HepG2 (cell line): ENCODE data around the gene SPP1. TPM values are rescaled to one million over a fixed set of nuclear protein-coding genes. Genes with fewer than 3 reads are reported as not detected.

ENCODE experiments used
- CREM ChIP-seq, 2 experiments: sonication (generic) in 1 of 2; formaldehyde crosslinking in 1 of 2; IDR thresholded peaks; 2 replicates each; pipeline versions ENCODE4 v1.4.0 to v1.6.1; 2016 to 2020; ENCODE audit warnings: antibody characterized with exemption in 1 of 2, mild to moderate bottlenecking in 1 of 2, missing genetic modification reagents in 1 of 2
- FOXA1 ChIP-seq, 2 experiments: fragments of 450-650 bp in 1 of 2; sonication (generic) in 1 of 2; formaldehyde crosslinking in 1 of 2; IDR thresholded peaks; 2 replicates each; pipeline versions ENCODE4 v1.4.0 to v1.6.1; 2016 to 2020; ENCODE audit warnings: missing genetic modification reagents in 1 of 2
- HMGA1 ChIP-seq: sonication (generic); formaldehyde crosslinking; conservative IDR thresholded peaks from 2 replicates; pipeline ENCODE4 v1.4.0; 2020; ENCODE audit warnings: missing genetic modification reagents
- HNF4A ChIP-seq: sonication (generic); formaldehyde crosslinking; IDR thresholded peaks from 2 replicates; pipeline ENCODE4 v1.4.0; 2020; ENCODE audit warnings: missing genetic modification reagents
- HOMEZ ChIP-seq: IDR thresholded peaks from 2 replicates; pipeline ENCODE4 v1.6.1; 2016; ENCODE audit warnings: low read depth
- MED8 ChIP-seq: sonication (generic); formaldehyde crosslinking; IDR thresholded peaks from 2 replicates; pipeline ENCODE4 v1.8.1; 2023; ENCODE audit warnings: mild to moderate bottlenecking, missing genetic modification reagents; ENCODE audit not compliant: insufficient replicate concordance
- PHF20 ChIP-seq: sonication (generic); formaldehyde crosslinking; IDR thresholded peaks from 2 replicates; pipeline ENCODE4 v1.5.0; 2020; ENCODE audit warnings: mild to moderate bottlenecking, missing genetic modification reagents
- RARA ChIP-seq: IDR thresholded peaks from 2 replicates; pipeline ENCODE4 v1.6.1; 2016; ENCODE audit warnings: missing genetic modification reagents, missing compliant biosample characterization
- TERF1 ChIP-seq: sonication (generic); formaldehyde crosslinking; IDR thresholded peaks from 2 replicates; pipeline ENCODE4 v1.8.0; 2022; ENCODE audit warnings: mild to moderate bottlenecking, missing genetic modification reagents, moderate library complexity
- TFAP4 ChIP-seq: sonication (generic); IDR thresholded peaks from 2 replicates; pipeline ENCODE4 v1.6.1; 2016; ENCODE audit warnings: low read depth, borderline replicate concordance
- THRA ChIP-seq: sonication (generic); formaldehyde crosslinking; IDR thresholded peaks from 2 replicates; pipeline ENCODE4 v1.4.0; 2020; ENCODE audit warnings: missing genetic modification reagents, borderline replicate concordance
- ZNF543 ChIP-seq: sonication (generic); formaldehyde crosslinking; IDR thresholded peaks from 2 replicates; pipeline ENCODE4 v1.4.0; 2020; ENCODE audit warnings: mild to moderate bottlenecking, missing genetic modification reagents
- ZNF646 ChIP-seq: sonication (generic); formaldehyde crosslinking; IDR thresholded peaks from 2 replicates; pipeline ENCODE4 v1.9.0; 2021; ENCODE audit warnings: mild to moderate bottlenecking, missing genetic modification reagents
- ZNF749 ChIP-seq: sonication (generic); formaldehyde crosslinking; IDR thresholded peaks from 2 replicates; pipeline ENCODE4 v1.8.0; 2022; ENCODE audit warnings: mild to moderate bottlenecking, missing genetic modification reagents, moderate library complexity, borderline replicate concordance
- polyA plus RNA-seq, 8 experiments: library from polyadenylated mRNA; depleted of rRNA in 3 of 8; stranded (reverse) in 7 of 8; unstranded in 1 of 8; fragments of >200 nt; fragmentation: Illumina TruSeq in 4 of 8; extraction: Trizol in 4 of 8; gene quantifications; 2 replicates each; pipeline versions ENCODE4 v1.2.1 to v1.2.3, GENCODE V29; 2011 to 2016; ENCODE audit warnings: low read depth in 4 of 8, missing spikeins in 1 of 8, mixed read lengths in 1 of 8; ENCODE audit not compliant: insufficient read depth in 1 of 8
- total RNA-seq, 5 experiments: library from RNA; depleted of rRNA; stranded (reverse); fragments of >200 nt; fragmentation: Illumina TruSeq; extraction: Trizol; gene quantifications; 2 replicates each; pipeline ENCODE4 v1.2.3, GENCODE V29; 2016; ENCODE audit warnings: low read depth in 1 of 5

The SPP1 gene
- total and polyA plus RNA-seq, 2 of the 13 experiments (the other 11 are each of a cell fraction or from before 2014, with no cell fraction given), result 682 to 788 TPM

GRCh38 chr4:87941537-87942392, 33.7 kb upstream of the SPP1 start (continued):
- no peak for TF ChIP-seq ZNF646 (CRISPR knock-in tag)
- TF ChIP-seq THRA (CRISPR knock-in tag), result 0 out of 2 replicates have a peak, but pooled peaks have one; percentile 34
- TF ChIP-seq RARA (CRISPR knock-in tag), result peak; percentile 43; the same call in 1 of the 2 replicates
- peak; percentile 20; the same call in 1 of the 2 replicates for TF ChIP-seq CREM (IDR thresholded peaks at IDR 0.05)
- no peak for TF ChIP-seq CREM (CRISPR knock-in tag; IDR thresholded peaks at IDR 0.05)
- no peak for TF ChIP-seq TFAP4
- no peak for TF ChIP-seq TERF1 (CRISPR knock-in tag)
- TF ChIP-seq MED8, result no peak
- peak; percentile 65 for TF ChIP-seq HNF4A (CRISPR knock-in tag)
- TF ChIP-seq PHF20 (CRISPR knock-in tag), result no peak
- peak; percentile 9; the same call in 1 of the 2 replicates for TF ChIP-seq HOMEZ (CRISPR knock-in tag)
- TF ChIP-seq ZNF543 (CRISPR knock-in tag), result no peak
- TF ChIP-seq FOXA1 (IDR thresholded peaks at IDR 0.05), result no peak
- TF ChIP-seq FOXA1 (CRISPR knock-in tag; IDR thresholded peaks at IDR 0.05), result peak; percentile 56
- no peak for TF ChIP-seq ZNF749 (CRISPR knock-in tag)
- no peak for TF ChIP-seq HMGA1 (CRISPR knock-in tag)
